ENCODE data around the gene PLCH1.

PLCH1 gene

GRCh38 chr3:155369244-155369643, 375.6 kb downstream of the PLCH1 start:
- no peak overlapping the region for H3K9ac ChIP-seq (ENCODE audit: low read length)
- H3K27ac ChIP-seq (ENCODE audit: low read length), result no peak overlapping the region

GRCh38 chr3:155368786-155369185, 376.1 kb downstream of the PLCH1 start:
- no peak overlapping the region for H3K9ac ChIP-seq (ENCODE audit: low read length)
- peaks cover 4% of the 10 kb centered on the region; the same call in 1 of the 2 replicates for H3K9me3 ChIP-seq (ENCODE audit: insufficient read depth, low read length)
- TF ChIP-seq EZH2phosphoT487 (IDR thresholded peaks at IDR 0.05; ENCODE audit: low read depth), result no peak
- TF ChIP-seq CTCF (IDR thresholded peaks at IDR 0.05; ENCODE audit: low read depth, low read length), result no peak
- H4K20me1 ChIP-seq (ENCODE audit: insufficient read depth, low read length), result no peaks in the 10 kb centered on the region
- H3K79me2 ChIP-seq (ENCODE audit: low read length), result no peaks in the 10 kb centered on the region
- no peak overlapping the region for H3K27ac ChIP-seq (ENCODE audit: low read length)
- H3K4me2 ChIP-seq (ENCODE audit: low read length), result no peak overlapping the region
- no peak overlapping the region for H2AFZ ChIP-seq (ENCODE audit: low read depth, low read length)
- no peak overlapping the region for H3K4me3 ChIP-seq (ENCODE audit: low read length)
- H3K36me3 ChIP-seq (replicated peaks; ENCODE audit: low read depth, low read length), result no peaks in the 10 kb centered on the region
- peaks cover 4% of the 10 kb centered on the region for H3K4me1 ChIP-seq (ENCODE audit: low read length)
- H3K27me3 ChIP-seq (ENCODE audit: low read depth, low read length), result no peaks in the 10 kb centered on the region

More at GRCh38 chr3:155369244-155369643, 375.6 kb downstream of the PLCH1 start:
- peaks cover 4% of the 10 kb centered on the region; the same call in 1 of the 2 replicates for H3K9me3 ChIP-seq (ENCODE audit: insufficient read depth, low read length)
- no peak overlapping the region for H3K4me2 ChIP-seq (ENCODE audit: low read length)
- H4K20me1 ChIP-seq (ENCODE audit: insufficient read depth, low read length), result no peaks in the 10 kb centered on the region
- TF ChIP-seq EZH2phosphoT487 (IDR thresholded peaks at IDR 0.05; ENCODE audit: low read depth) (no peak), CTCF (IDR thresholded peaks at IDR 0.05; ENCODE audit: low read depth, low read length) (no peak)
- H3K79me2 ChIP-seq (ENCODE audit: low read length), result no peaks in the 10 kb centered on the region
- H3K36me3 ChIP-seq (replicated peaks; ENCODE audit: low read depth, low read length), result no peaks in the 10 kb centered on the region
- no peaks in the 10 kb centered on the region for H3K4me1 ChIP-seq (ENCODE audit: low read length)
- no peak overlapping the region for H2AFZ ChIP-seq (ENCODE audit: low read depth, low read length)
- no peaks in the 10 kb centered on the region for H3K27me3 ChIP-seq (ENCODE audit: low read depth, low read length)
- H3K4me3 ChIP-seq (ENCODE audit: low read length), result no peak overlapping the region

- Histone ChIP-seq H3K4me2 (ENCODE audit: low read length) (no peak overlapping the region), H3K4me1 (ENCODE audit: low read length) (peaks cover 6% of the 10 kb centered on the region), H3K4me3 (ENCODE audit: low read length) (no peak overlapping the region), H3K36me3 (replicated peaks; ENCODE audit: low read depth, low read length) (no peaks in the 10 kb centered on the region), H3K27me3 (ENCODE audit: low read depth, low read length) (no peaks in the 10 kb centered on the region), H3K9ac (ENCODE audit: low read length) (no peak overlapping the region), H4K20me1 (ENCODE audit: insufficient read depth, low read length) (no peaks in the 10 kb centered on the region), H3K27ac (ENCODE audit: low read length) (no peak overlapping the region), H3K9me3 (ENCODE audit: insufficient read depth, low read length) (peaks cover 4% of the 10 kb centered on the region; the same call in 1 of the 2 replicates), H2AFZ (ENCODE audit: low read depth, low read length) (no peak overlapping the region), H3K79me2 (ENCODE audit: low read length) (no peaks in the 10 kb centered on the region)
- TF ChIP-seq EZH2phosphoT487 (IDR thresholded peaks at IDR 0.05; ENCODE audit: low read depth) (no peak), CTCF (IDR thresholded peaks at IDR 0.05; ENCODE audit: low read depth, low read length) (no peak)
These were observed 377.4 kb downstream of the PLCH1 start for GRCh38 chr3:155367506-155367905.

- no peak overlapping the region for H3K9ac ChIP-seq (ENCODE audit: low read length)
- no peak overlapping the region for H3K27ac ChIP-seq (ENCODE audit: low read length)
- TF ChIP-seq EZH2phosphoT487 (IDR thresholded peaks at IDR 0.05; ENCODE audit: low read depth) (no peak), CTCF (IDR thresholded peaks at IDR 0.05; ENCODE audit: low read depth, low read length) (no peak)
- no peaks in the 10 kb centered on the region for H3K36me3 ChIP-seq (replicated peaks; ENCODE audit: low read depth, low read length)
- H2AFZ ChIP-seq (ENCODE audit: low read depth, low read length), result no peak overlapping the region
- H3K4me2 ChIP-seq (ENCODE audit: low read length), result no peak overlapping the region
- H3K4me1 ChIP-seq (ENCODE audit: low read length), result peaks cover 6% of the 10 kb centered on the region
- peaks cover 4% of the 10 kb centered on the region; the same call in 1 of the 2 replicates for H3K9me3 ChIP-seq (ENCODE audit: insufficient read depth, low read length)
- no peaks in the 10 kb centered on the region for H3K27me3 ChIP-seq (ENCODE audit: low read depth, low read length)
- H3K4me3 ChIP-seq (ENCODE audit: low read length), result no peak overlapping the region
- H3K79me2 ChIP-seq (ENCODE audit: low read length), result no peaks in the 10 kb centered on the region
- H4K20me1 ChIP-seq (ENCODE audit: insufficient read depth, low read length), result no peaks in the 10 kb centered on the region
These were observed 379.6 kb downstream of the PLCH1 start for GRCh38 chr3:155365178-155365783.
